ENCODE data around the gene XRN1. TPM values are rescaled to one million over a fixed set of nuclear protein-coding genes. Genes with fewer than 3 reads are reported as not detected.

Gene XRN1
- total RNA-seq, 1 experiment from 2014 or later, result 16.5 TPM

DNA sequence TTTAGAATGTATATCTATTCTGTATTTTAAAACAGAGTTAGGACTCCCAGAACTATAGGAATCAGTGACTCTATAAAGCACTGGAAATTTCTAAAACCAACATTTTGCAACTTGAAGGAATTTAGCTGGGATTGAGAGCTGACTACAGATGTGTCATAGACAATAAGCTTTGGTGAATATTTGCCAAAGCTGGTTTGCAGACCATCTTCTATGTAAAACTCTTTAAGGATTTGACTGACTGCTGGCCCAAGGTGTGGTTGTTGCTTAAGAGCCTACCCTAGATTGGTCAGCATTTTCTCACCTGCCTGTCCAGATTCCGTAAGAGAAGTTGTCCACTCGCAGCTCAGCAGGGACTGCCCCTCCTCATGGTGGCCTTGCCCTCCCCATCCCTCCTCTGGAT lies 149.2 kb downstream of the XRN1 start:
- H3K27me3 ChIP-seq (ENCODE audit: low read length), result no peaks in the 10 kb centered on the region
- no peaks in the 10 kb centered on the region for H3K36me3 ChIP-seq (ENCODE audit: low read depth, low read length)
- ChIA-PET POLR2A (ENCODE audit: unreplicated experiment) (no interaction called here), CTCF (no interaction called here)
- H3K4me2 ChIP-seq (ENCODE audit: low read length), result no peak overlapping the region
- H3K9me3 ChIP-seq (ENCODE audit: low read length), result no peaks in the 10 kb centered on the region
- no peak overlapping the region for H3K9ac ChIP-seq (ENCODE audit: low read length)
- ATAC-seq (no peak), DNase-seq (no peak)
- TF ChIP-seq EZH2 (IDR thresholded peaks at IDR 0.05; ENCODE audit: low read length, unreplicated experiment) (no peak), EZH2phosphoT487 (IDR thresholded peaks at IDR 0.05; ENCODE audit: borderline replicate concordance, low read length) (no peak)
- TF ChIP-seq, protein P1, sequence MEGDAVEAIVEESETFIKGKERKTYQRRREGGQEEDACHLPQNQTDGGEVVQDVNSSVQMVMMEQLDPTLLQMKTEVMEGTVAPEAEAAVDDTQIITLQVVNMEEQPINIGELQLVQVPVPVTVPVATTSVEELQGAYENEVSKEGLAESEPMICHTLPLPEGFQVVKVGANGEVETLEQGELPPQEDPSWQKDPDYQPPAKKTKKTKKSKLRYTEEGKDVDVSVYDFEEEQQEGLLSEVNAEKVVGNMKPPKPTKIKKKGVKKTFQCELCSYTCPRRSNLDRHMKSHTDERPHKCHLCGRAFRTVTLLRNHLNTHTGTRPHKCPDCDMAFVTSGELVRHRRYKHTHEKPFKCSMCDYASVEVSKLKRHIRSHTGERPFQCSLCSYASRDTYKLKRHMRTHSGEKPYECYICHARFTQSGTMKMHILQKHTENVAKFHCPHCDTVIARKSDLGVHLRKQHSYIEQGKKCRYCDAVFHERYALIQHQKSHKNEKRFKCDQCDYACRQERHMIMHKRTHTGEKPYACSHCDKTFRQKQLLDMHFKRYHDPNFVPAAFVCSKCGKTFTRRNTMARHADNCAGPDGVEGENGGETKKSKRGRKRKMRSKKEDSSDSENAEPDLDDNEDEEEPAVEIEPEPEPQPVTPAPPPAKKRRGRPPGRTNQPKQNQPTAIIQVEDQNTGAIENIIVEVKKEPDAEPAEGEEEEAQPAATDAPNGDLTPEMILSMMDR (conservative IDR thresholded peaks at IDR 0.05; ENCODE audit: low read depth, low read length), result no peak
- H3F3A ChIP-seq (ENCODE audit: low read length, unreplicated experiment), result no peaks in the 10 kb centered on the region
- intact Hi-C loops (cut with micrococcal nuclease), result no loop called here
- no peak overlapping the region for H3K4me3 ChIP-seq (ENCODE audit: low read length)
- BruUV-seq (replicated peaks), result no TSS peak
- no peak overlapping the region for H3K27ac ChIP-seq (ENCODE audit: low read length)
- no peaks in the 10 kb centered on the region for H3K79me2 ChIP-seq (ENCODE audit: low read length)
- H2AFZ ChIP-seq (ENCODE audit: low read length), result no peak overlapping the region
- no peaks in the 10 kb centered on the region for H4K20me1 ChIP-seq (ENCODE audit: low read length)
- H3K4me1 ChIP-seq (ENCODE audit: insufficient read depth, low read length), result no peaks in the 10 kb centered on the region
- H3K9me2 ChIP-seq (replicated peaks; ENCODE audit: low read length), result no peaks in the 10 kb centered on the region

DNA sequence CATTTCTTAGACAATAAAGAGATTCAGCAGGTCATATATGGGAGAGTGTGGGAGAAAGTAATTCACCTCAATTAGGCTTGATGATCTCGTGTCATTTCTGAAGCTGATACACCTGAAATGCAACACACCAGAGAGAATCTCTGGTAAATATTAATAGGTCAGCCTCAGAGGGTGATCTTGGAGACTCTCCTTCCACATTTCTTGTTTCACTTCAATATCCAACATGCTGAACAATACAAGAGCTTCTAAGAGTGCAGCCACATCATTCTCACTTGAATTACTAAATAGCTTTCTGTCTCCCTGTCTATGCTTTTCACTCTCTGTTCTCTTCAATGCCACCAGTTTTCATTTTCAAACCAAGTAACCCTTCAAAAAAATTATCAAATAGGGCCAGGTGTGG lies 151.3 kb downstream of the XRN1 start:
- Histone ChIP-seq H3K4me2 (ENCODE audit: low read length) (no peak overlapping the region), H3K79me2 (ENCODE audit: low read length) (no peaks in the 10 kb centered on the region), H3K4me3 (ENCODE audit: low read length) (no peak overlapping the region), H3K36me3 (ENCODE audit: low read depth, low read length) (no peaks in the 10 kb centered on the region), H3F3A (ENCODE audit: low read length, unreplicated experiment) (no peaks in the 10 kb centered on the region), H3K27me3 (ENCODE audit: low read length) (no peaks in the 10 kb centered on the region), H3K9me3 (ENCODE audit: low read length) (no peaks in the 10 kb centered on the region), H2AFZ (ENCODE audit: low read length) (no peak overlapping the region), H3K9ac (ENCODE audit: low read length) (no peak overlapping the region), H3K4me1 (ENCODE audit: insufficient read depth, low read length) (no peaks in the 10 kb centered on the region), H3K27ac (ENCODE audit: low read length) (no peak overlapping the region), H3K9me2 (replicated peaks; ENCODE audit: low read length) (no peaks in the 10 kb centered on the region), H4K20me1 (ENCODE audit: low read length) (no peaks in the 10 kb centered on the region)
- POLR2A ChIA-PET (ENCODE audit: unreplicated experiment), result no interaction called here
- CTCF ChIA-PET, result no interaction called here
- BruUV-seq (replicated peaks), result no TSS peak
- TF ChIP-seq EZH2 (IDR thresholded peaks at IDR 0.05; ENCODE audit: low read length, unreplicated experiment) (no peak), EZH2phosphoT487 (IDR thresholded peaks at IDR 0.05; ENCODE audit: borderline replicate concordance, low read length) (no peak)
- TF ChIP-seq, protein P1 (conservative IDR thresholded peaks at IDR 0.05; ENCODE audit: low read depth, low read length), result no peak
- intact Hi-C loops (cut with micrococcal nuclease), result no loop called here
- no peak for DNase-seq
- no peak for ATAC-seq

- BruUV-seq (replicated peaks), result no TSS peak
- ChIA-PET POLR2A (ENCODE audit: unreplicated experiment) (no interaction called here), CTCF (no interaction called here)
Observed at GRCh38 chr3:142287866-142288638, 159.8 kb downstream of the XRN1 start.

More at GRCh38 chr3:142287866-142288638, 159.8 kb downstream of the XRN1 start:
- no peaks in the 10 kb centered on the region for H4K20me1 ChIP-seq (ENCODE audit: low read length)
- H3K4me3 ChIP-seq (ENCODE audit: low read length), result no peak overlapping the region
- H3K27me3 ChIP-seq (ENCODE audit: low read length), result no peaks in the 10 kb centered on the region
- no peak overlapping the region for H2AFZ ChIP-seq (ENCODE audit: low read length)
- H3K4me1 ChIP-seq (ENCODE audit: insufficient read depth, low read length), result no peaks in the 10 kb centered on the region
- no peaks in the 10 kb centered on the region for H3K79me2 ChIP-seq (ENCODE audit: low read length)
- ATAC-seq, result no peak
- no peak for DNase-seq
- no peak overlapping the region for H3K9ac ChIP-seq (ENCODE audit: low read length)
- TF ChIP-seq, protein P1 (conservative IDR thresholded peaks at IDR 0.05; ENCODE audit: low read depth, low read length), result no peak
- no peak for TF ChIP-seq EZH2 (IDR thresholded peaks at IDR 0.05; ENCODE audit: low read length, unreplicated experiment)
- no peak for TF ChIP-seq EZH2phosphoT487 (IDR thresholded peaks at IDR 0.05; ENCODE audit: borderline replicate concordance, low read length)
- H3F3A ChIP-seq (ENCODE audit: low read length, unreplicated experiment), result no peaks in the 10 kb centered on the region
- intact Hi-C loops (cut with micrococcal nuclease), result no loop called here
- no peaks in the 10 kb centered on the region for H3K9me2 ChIP-seq (replicated peaks; ENCODE audit: low read length)
- H3K4me2 ChIP-seq (ENCODE audit: low read length), result no peak overlapping the region
- H3K36me3 ChIP-seq (ENCODE audit: low read depth, low read length), result no peaks in the 10 kb centered on the region
- H3K9me3 ChIP-seq (ENCODE audit: low read length), result peaks cover 11% of the 10 kb centered on the region; the same call in 1 of the 2 replicates
- no peak overlapping the region for H3K27ac ChIP-seq (ENCODE audit: low read length)

Data from PC-3 (cell line).